Gastroesophageal sphincter (tissue), 4 donors: ENCODE results near the gene TNNC2. TPM values are rescaled to one million over a fixed set of nuclear protein-coding genes. Genes with fewer than 3 reads are reported as not detected.

Source experiments
- ATAC-seq: fragments of 150-250 bp; one replicate; pipeline ENCODE4 v1.9.1; 2016; ENCODE audit warnings: mild to moderate bottlenecking, moderate library complexity
- H3K27ac ChIP-seq, 4 donors: fragments of 200-600 bp; sonication (generic) in 3 of 4; 1 replicate in 3 of 4; 2 replicates in 1 of 4; pipeline ENCODE4 v1.5.1; 2016 to 2019
- H3K27me3 ChIP-seq: fragments of 200-600 bp; sonication (generic); one replicate; pipeline ENCODE4 v1.5.1; 2019
- H3K36me3 ChIP-seq, 2 donors: fragments of 200-600 bp; sonication (generic); one replicate each; pipeline ENCODE4 v1.5.1; 2019; ENCODE audit warnings: control low read depth in 1 of 2
- H3K4me1 ChIP-seq, 3 donors: fragments of 200-600 bp; sonication (generic); 1 replicate in 2 of 3; 2 replicates in 1 of 3; pipeline ENCODE4 v1.5.1; 2016 to 2019; ENCODE audit warnings: control low read depth in 2 of 3
- H3K4me3 ChIP-seq, 2 donors: fragments of 200-600 bp; sonication (generic); one replicate each; pipeline ENCODE4 v1.5.1; 2019; ENCODE audit warnings: mild to moderate bottlenecking in 1 of 2, moderate library complexity in 1 of 2
- H3K9me3 ChIP-seq, 3 donors: fragments of 200-600 bp; sonication (generic); one replicate each; pipeline ENCODE4 v1.5.1; 2017 to 2019; ENCODE audit warnings: control low read depth in 2 of 3
- EP300 ChIP-seq: sonication (generic); formaldehyde crosslinking; IDR thresholded peaks from one replicate; pipeline ENCODE4 v1.6.1; 2017; ENCODE audit warnings: antibody characterized with exemption, mild to moderate bottlenecking
- POLR2A ChIP-seq, 2 donors: fragments of 450-650 bp; IDR thresholded peaks; one replicate each; pipeline ENCODE4 v1.6.1; 2017; ENCODE audit warnings: antibody characterized with exemption in 2 of 2, mild to moderate bottlenecking in 2 of 2, moderate library complexity in 1 of 2
- POLR2AphosphoS5 ChIP-seq: sonication (generic); formaldehyde crosslinking; IDR thresholded peaks from one replicate; pipeline ENCODE4 v1.6.1; 2017; ENCODE audit warnings: antibody characterized with exemption
- WGBS, 2 donors: methylation state at CpG; one replicate each; pipeline ENCODE4 v1.1.5; 2018; ENCODE audit warnings: low coverage in 1 of 2; 5-methylcytosine and 5-hydroxymethylcytosine counted together
- total RNA-seq, 4 donors: library from RNA; depleted of rRNA; stranded (reverse); fragments of >200 nt; gene quantifications; one replicate each; pipeline ENCODE4 v1.1.0, GENCODE V29; 2016
- TF ChIP-seq, protein P1 (sequence below), 4 experiments: fragments of 200-600 bp in 2 of 4; fragments of 450-650 bp in 2 of 4; sonication (generic) in 1 of 4; IDR thresholded peaks; one replicate each; pipeline ENCODE4 v1.5.1; 2017 to 2019; ENCODE audit warnings: antibody characterized with exemption in 4 of 4, mild to moderate bottlenecking in 2 of 4, moderate library complexity in 2 of 4

Gene TNNC2
- total RNA-seq, 4 donors from 2014 or later, result 1.0 to 6.3 (median 1.3) TPM; not detected in 1

DNA sequence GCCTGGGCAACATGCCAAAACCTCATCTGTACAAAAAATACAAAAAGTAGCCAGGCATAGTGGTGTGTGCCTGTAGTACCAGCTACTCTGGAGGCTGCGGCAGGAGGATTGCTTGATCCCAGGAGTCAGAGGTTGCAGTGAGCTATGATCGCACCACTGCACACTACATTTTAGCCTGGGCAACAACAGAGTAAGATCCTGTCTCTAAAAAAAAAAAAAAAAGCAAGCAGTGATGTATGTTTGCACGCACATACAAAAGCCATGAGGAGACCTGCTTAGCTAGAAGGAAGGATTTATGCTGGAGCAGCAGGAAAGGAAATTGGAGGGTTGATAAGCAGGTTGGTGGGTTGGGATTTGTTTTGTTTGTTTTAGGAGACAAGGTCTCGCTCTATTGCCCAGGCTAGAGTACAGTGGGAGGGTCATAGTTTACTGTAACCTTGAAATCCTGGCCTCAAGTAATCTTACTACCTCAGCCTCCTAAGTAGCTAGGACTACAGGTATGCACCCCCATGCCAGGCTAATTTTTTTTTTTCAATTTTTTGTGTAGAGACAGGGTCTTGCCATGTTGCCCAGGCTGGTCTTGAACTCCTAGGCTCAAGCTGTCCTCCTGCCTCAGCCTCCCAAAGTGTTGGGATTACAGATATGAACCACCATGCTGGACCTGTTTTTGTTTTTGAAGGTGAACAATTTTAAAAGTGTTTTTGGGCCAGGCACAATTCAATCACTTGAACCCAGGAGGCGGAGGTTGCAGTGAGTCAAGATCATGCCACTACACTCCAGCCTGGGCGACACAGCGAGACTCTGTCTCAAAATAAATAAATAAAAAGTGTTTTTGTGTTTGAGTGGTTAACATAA lies 34.3 kb upstream of the TNNC2 start:
- Histone ChIP-seq H3K27ac (no peak overlapping the region), H3K4me1 (peaks cover 0 to 17% (median 4%) of the 10 kb centered on the region in 3 donors), H3K36me3 (no peaks in the 10 kb centered on the region), H3K4me3 (no peak overlapping the region), H3K27me3 (no peaks in the 10 kb centered on the region), H3K9me3 (no peaks in the 10 kb centered on the region)
- 84 to 91% methylated on average over 5 to 7 of the region's 7 CpGs for WGBS, 2 donors
- no peak for TF ChIP-seq EP300
- TF ChIP-seq POLR2AphosphoS5, result no peak
- TF ChIP-seq, protein P1, sequence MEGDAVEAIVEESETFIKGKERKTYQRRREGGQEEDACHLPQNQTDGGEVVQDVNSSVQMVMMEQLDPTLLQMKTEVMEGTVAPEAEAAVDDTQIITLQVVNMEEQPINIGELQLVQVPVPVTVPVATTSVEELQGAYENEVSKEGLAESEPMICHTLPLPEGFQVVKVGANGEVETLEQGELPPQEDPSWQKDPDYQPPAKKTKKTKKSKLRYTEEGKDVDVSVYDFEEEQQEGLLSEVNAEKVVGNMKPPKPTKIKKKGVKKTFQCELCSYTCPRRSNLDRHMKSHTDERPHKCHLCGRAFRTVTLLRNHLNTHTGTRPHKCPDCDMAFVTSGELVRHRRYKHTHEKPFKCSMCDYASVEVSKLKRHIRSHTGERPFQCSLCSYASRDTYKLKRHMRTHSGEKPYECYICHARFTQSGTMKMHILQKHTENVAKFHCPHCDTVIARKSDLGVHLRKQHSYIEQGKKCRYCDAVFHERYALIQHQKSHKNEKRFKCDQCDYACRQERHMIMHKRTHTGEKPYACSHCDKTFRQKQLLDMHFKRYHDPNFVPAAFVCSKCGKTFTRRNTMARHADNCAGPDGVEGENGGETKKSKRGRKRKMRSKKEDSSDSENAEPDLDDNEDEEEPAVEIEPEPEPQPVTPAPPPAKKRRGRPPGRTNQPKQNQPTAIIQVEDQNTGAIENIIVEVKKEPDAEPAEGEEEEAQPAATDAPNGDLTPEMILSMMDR (IDR thresholded peaks at IDR 0.05), result no peak
- TF ChIP-seq POLR2A (IDR thresholded peaks at IDR 0.05), result no peak
- no peak for ATAC-seq

DNA sequence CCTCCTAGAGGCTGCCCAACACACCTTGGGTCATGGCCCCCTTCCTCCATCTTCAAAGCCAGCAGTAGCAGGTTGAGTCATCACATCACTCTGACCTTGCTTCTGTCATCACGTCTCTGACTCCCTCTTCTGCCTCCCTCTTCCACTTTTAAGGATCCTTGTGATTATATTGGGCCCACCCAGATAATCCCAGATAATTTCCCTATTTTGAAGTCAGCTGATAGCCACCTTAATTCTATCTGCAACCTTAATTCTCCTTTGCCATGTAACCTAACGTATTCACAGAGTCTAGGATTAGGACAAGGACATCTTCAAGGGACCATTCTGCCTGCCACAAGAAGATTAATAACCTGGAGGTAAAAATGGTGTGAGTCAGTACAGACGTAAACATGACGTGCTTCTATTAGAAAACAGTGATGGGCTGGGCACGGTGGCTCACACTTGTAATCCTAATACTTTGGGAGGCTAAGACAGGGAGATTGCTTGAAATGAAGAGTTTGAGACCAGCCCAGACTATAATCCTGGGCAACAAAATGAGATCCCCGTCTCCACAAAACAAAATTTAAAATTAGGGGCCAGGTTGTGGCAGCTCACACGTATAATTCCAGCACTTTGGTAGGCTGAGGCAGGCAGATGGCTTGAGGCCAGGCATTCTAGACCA lies 33.6 kb upstream of the TNNC2 start:
- WGBS, 2 donors, result 37 to 55% methylated on average over 3 to 7 of the region's 7 CpGs
- TF ChIP-seq POLR2A (IDR thresholded peaks at IDR 0.05), result no peak
- TF ChIP-seq, protein P1 (IDR thresholded peaks at IDR 0.05), result no peak
- no peak for TF ChIP-seq POLR2AphosphoS5
- TF ChIP-seq EP300, result no peak
- Histone ChIP-seq H3K27ac (no peak overlapping the region), H3K4me1 (peaks cover 3 to 25% (median 12%) of the 10 kb centered on the region in 3 donors), H3K9me3 (no peaks in the 10 kb centered on the region), H3K4me3 (no peak overlapping the region), H3K27me3 (no peaks in the 10 kb centered on the region), H3K36me3 (no peaks in the 10 kb centered on the region)
- ATAC-seq, result no peak

DNA sequence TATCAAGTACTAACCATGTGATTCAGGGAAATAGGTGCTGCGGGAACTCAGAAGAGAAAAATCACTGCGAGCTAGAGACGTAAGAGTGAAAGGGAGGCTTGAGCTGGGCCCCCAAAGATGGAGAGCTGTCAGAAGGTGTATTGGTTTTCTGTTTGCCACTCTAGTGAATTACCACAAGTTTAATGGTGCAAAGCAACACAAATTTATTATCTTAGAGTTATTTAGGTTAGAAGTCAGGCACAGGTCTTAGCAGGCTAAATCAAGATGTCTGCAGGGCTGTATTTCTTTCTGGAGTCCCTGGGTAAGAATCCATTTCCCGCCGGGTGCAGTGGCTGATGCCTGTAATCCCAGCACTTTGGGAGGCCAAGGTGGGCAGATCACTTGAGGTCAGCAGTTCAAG lies 32.8 kb upstream of the TNNC2 start:
- no peak overlapping the region for H3K27ac ChIP-seq
- H3K4me1 ChIP-seq, result peaks cover 3 to 32% (median 17%) of the 10 kb centered on the region in 3 donors
- no peaks in the 10 kb centered on the region for H3K27me3 ChIP-seq
- ATAC-seq, result no peak
- H3K36me3 ChIP-seq, result peaks cover 0 to 2% of the 10 kb centered on the region in 2 donors
- 92 to 93% methylated on average over 3 of the region's 5 CpGs for WGBS, 2 donors
- H3K9me3 ChIP-seq, result no peaks in the 10 kb centered on the region
- H3K4me3 ChIP-seq, result no peak overlapping the region
- TF ChIP-seq POLR2AphosphoS5, result no peak
- no peak for TF ChIP-seq POLR2A (IDR thresholded peaks at IDR 0.05)
- no peak for TF ChIP-seq EP300
- TF ChIP-seq, protein P1 (IDR thresholded peaks at IDR 0.05), result no peak

DNA sequence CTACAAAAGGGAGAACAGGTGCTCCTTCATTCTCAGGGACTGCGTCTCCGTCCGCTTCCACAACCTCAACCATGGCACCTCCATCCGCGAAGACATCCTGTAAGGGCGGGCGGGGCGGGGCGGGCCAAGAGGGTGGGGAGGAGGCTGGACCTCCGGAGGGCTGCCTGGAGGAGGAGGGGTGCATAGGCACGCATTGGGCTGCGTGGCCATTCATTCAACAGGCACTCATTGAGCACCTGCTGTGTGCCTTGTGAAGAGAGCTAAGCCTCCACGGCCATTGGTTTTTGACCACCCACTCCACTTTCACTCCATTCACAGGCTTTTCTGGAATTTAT lies 30.7 kb upstream of the TNNC2 start:
- Histone ChIP-seq H3K27me3 (no peaks in the 10 kb centered on the region), H3K4me1 (peaks cover 3 to 53% (median 21%) of the 10 kb centered on the region in 3 donors), H3K9me3 (no peaks in the 10 kb centered on the region), H3K27ac (peak overlapping the region; percentile 37 to 92 (median 83)), H3K4me3 (peak overlapping the region; percentile 75 to 92), H3K36me3 (peaks cover 0 to 20% of the 10 kb centered on the region in 2 donors)
- WGBS, 2 donors, result 13 to 33% methylated on average over 2 to 4 of the region's 13 CpGs
- ATAC-seq, result peak; percentile 2
- TF ChIP-seq POLR2AphosphoS5 (no peak), EP300 (no peak), POLR2A (IDR thresholded peaks at IDR 0.05) (no peak)
- TF ChIP-seq, protein P1 (IDR thresholded peaks at IDR 0.05), result no peak
